GM19328 (cell line): Measurements from ENCODE around the gene TCERG1L.
"Not testable (repeated sequence)": the region's sequence is repeated elsewhere in the genome, so short reads cannot be mapped to it uniquely, and the experiment has no call there.

Experiments
- ATAC-seq: cut with Tn5 transposase; IDR thresholded peaks from one replicate; pipeline ENCODE4 v1.9.1; 2021; ENCODE audit warnings: mild to moderate bottlenecking, moderate library complexity; ENCODE audit not compliant: unreplicated experiment

Gene TCERG1L

GRCh38 chr10:131195558-131196159 lies 115.9 kb downstream of the TCERG1L start:
- no peak for ATAC-seq

- no peak for ATAC-seq
Observed at GRCh38 chr10:131195116-131195515, 116.4 kb downstream of the TCERG1L start.

- no peak for ATAC-seq
Observed at GRCh38 chr10:131193923-131194322, 117.6 kb downstream of the TCERG1L start.

- no peak for ATAC-seq
Observed at GRCh38 chr10:131188494-131188893, 123.0 kb downstream of the TCERG1L start.

- no peak for ATAC-seq
Observed at GRCh38 chr10:131187926-131188325, 123.6 kb downstream of the TCERG1L start.

- no peak for ATAC-seq
Observed at GRCh38 chr10:131187274-131187673, 124.2 kb downstream of the TCERG1L start.

- no peak for ATAC-seq
Observed at GRCh38 chr10:131186547-131187253, 124.8 kb downstream of the TCERG1L start.

GRCh38 chr10:131184503-131184902 lies 127.0 kb downstream of the TCERG1L start:
- ATAC-seq = no peak

GRCh38 chr10:131183546-131184045 lies 127.9 kb downstream of the TCERG1L start:
- ATAC-seq = no peak

- no peak for ATAC-seq
Observed at GRCh38 chr10:131181456-131181855, 130.1 kb downstream of the TCERG1L start.

GRCh38 chr10:131180740-131181415 lies 130.6 kb downstream of the TCERG1L start:
- no peak for ATAC-seq

GRCh38 chr10:131180086-131180485 lies 131.4 kb downstream of the TCERG1L start:
- ATAC-seq = no peak

GRCh38 chr10:131179361-131179760 lies 132.2 kb downstream of the TCERG1L start:
- no peak for ATAC-seq

- ATAC-seq = no peak
Observed at GRCh38 chr10:131178521-131179331, 132.8 kb downstream of the TCERG1L start.

- no peak for ATAC-seq
Observed at GRCh38 chr10:131177431-131178327, 133.8 kb downstream of the TCERG1L start.

- no peak for ATAC-seq
Observed at GRCh38 chr10:131176907-131177306, 134.6 kb downstream of the TCERG1L start.

GRCh38 chr10:131176324-131176723 lies 135.2 kb downstream of the TCERG1L start:
- not testable (repeated sequence) for ATAC-seq

- no peak for ATAC-seq
Observed at GRCh38 chr10:131175891-131176290, 135.6 kb downstream of the TCERG1L start.

GRCh38 chr10:131174651-131175540 lies 136.6 kb downstream of the TCERG1L start:
- ATAC-seq = no peak
